Kidney capillary endothelial cell (primary cell): ENCODE measurements around the gene AGPS.

Experiments used
- DNase-seq: peaks from one replicate; pipeline ENCODE4 v3.0.0-alpha.2; 2018; ENCODE audit warnings: low spot score

AGPS gene

DNA sequence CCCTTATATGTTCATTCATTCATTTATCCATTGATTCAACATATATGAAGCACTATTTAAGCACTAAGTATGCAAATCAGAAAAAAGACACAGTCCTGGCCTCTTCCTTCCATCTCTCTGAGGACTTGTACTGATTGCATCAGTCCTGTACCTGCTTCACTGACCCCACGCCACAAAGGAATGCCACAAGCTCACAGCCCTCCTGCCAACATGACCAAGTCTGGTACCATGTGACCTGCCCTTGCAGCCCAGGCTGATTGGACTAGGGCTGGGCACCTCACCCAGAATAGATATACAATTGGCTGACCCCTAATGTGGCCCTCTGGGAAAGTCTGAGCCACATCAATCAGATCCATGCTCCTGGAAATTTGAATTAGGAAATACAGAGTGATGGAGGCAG is 196.6 kb downstream of the AGPS start:
- no peak for DNase-seq

DNA sequence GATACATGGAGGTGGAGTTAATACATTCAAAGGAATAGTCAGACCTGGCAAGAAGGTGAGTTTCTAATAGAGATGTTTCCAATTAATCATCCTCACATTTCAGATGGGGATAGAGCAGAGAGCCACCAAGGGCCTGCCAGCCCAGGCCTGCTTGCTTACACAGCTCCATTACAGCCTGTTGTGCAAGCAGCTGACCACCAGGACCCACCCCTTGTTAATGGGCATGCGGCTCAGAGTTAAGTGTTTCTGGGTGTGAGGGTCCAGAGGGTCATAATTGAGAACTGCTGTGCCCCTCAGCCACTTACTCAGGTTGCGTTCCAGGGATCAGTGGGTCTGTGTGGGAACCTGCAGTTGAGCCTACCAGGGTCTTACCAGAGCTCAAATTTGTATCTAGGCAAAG is 199.8 kb downstream of the AGPS start:
- DNase-seq: no peak

DNA sequence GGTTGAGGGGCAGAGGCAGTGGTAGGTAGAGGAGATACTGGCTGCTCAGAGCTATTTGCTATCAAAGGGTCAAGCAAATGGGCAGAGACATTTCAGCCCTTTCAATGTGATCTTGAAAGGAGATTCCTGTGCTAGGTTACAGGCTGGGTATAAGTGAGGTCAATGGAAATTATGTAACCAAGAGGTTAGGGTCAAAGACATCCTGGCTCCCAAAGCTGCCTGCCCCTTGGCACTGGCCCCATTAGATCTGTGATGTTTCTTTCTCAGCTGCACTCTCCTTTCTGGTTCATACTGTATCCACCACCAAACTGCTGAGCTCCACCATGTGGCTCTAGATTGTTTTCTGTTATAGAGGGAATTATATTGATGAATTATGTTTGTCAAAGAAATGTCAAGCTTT is 200.4 kb downstream of the AGPS start:
- DNase-seq: no peak

DNA sequence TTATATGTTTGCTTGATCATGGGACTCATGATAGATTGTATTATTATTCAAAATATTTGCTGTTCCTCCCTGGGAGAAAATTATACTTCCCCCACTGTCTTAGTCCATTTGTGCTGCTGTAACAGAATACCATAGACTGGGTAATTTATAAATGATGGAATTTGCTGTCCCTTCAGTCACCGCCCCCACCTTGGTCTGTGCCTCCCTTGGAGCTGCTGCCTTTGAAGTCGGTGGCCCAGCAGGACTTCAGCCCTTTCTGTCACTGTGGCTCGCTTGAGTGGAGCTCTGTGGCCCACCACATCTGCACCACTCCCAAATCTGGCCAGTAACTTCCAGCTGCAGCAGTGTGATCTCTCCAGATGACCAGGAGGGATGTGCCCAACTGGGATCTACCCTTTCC is 200.8 kb downstream of the AGPS start:
- DNase-seq: no peak
